NCI-H2196 treated with DMSO at 0.1 percent for 48 hours (cell line): ENCODE measurements around the gene EXD3.

ENCODE experiments used
- DNase-seq: peaks from one replicate; lab custom pipeline; 2025; ENCODE audit not compliant: unreplicated experiment; lab: John Stamatoyannopoulos, UW

The EXD3 gene

GRCh38 chr9:137297966-137298365, 125.0 kb downstream of the EXD3 start:
- DNase-seq = no peak

- no peak for DNase-seq
These were observed 126.0 kb downstream of the EXD3 start for GRCh38 chr9:137296670-137297664.

GRCh38 chr9:137295849-137296669, 126.9 kb downstream of the EXD3 start:
- DNase-seq = no peak

DNA sequence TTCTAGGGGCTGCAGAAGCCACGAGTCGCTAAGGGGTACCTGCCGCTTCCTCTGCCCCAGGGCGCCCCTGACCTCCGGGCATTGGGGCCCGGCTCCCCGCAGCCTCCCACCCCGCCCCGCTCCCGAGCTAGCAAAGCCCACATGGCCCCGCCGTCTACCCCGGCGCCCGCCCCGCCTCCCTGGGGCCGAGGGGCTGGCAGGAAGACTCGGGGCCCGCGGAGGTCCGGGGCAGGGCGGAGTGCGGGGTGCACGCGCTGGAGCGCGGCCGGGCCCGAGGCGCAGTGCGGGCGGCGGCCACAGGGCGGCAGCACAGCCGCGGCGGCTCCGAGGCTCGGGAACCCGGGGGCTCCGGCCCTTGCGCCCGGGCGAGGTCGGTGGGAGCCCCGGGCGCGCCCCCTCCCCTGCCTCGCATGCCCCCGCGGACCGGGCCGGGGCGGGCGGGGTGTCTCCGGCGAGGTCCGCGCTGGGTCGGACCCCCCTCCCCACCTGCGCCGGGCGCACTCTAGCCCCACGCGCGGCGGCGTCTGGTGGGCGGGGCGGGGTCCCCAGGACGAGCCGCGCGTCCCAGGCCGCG, 127.6 kb downstream of the EXD3 start:
- DNase-seq = no peak

GRCh38 chr9:137294681-137295237, 128.2 kb downstream of the EXD3 start:
- DNase-seq = no peak

GRCh38 chr9:137294091-137294680, 128.8 kb downstream of the EXD3 start:
- DNase-seq = no peak

DNA sequence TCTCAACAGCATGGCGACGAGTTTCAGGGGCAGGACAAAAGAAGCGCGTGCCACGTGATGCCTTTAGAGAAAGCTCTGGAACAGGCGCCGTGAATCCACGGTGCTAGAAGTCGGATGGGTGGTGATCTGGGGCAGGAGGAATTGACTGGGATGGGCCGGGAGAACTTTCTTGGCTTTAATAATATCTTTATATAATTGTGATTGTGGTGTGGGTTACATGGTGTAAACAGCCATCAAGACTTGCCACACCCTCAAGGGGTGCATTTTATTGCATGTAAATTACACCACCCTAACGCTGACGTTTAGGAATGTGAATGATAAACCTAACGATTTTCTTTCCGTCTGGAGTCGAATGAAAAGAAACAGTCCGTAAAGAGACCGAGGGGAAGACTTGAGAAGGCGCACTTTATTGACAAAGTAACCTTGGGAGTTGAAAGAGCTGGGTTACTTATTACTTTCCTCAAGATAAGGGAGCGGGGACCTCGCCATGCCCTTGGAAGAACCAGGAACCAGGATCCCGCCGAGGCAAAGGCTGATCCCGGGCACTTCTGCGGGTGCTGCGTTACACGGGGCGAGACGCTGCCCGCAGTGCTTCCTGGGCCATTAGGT, 129.4 kb downstream of the EXD3 start:
- no peak for DNase-seq

DNA sequence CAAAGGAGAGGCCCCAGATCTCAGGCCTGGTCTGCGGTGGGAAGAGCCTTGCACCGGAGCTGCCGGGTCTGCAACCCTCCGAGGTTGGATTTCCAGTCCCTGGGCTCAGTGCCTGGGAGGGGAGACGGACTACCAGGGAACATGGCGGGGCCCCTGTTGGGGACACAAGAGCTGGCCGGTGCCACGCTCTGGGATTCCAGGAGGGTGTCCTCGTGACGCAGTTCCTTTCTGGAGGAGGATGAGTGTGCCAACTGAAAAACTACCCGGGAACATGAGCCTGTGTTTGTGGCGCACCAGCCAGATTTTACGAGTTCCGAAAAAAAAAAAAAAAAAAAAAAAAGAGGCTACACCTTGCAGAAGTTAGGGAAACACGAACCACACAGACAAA, 129.9 kb downstream of the EXD3 start:
- no peak for DNase-seq

DNA sequence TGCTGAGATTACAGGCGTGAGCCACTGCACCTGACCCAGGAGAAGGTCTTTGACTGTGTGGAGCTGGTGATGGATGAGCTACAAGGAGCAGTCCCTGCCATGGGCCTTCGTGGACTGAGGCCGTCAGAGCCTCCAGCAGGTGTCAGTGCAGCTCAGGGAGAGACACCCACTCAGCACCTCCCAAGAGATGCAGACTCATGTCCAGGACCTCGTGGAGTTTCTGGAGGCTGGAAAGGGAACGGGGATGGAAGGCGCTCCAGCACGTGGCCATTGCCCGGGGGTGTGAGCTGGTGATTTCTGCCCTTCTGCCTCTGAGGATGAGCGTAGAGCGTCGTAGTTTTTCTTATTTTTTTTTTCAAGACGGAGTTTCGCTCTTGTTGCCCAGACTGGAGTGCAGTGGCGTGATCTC, 136.0 kb downstream of the EXD3 start:
- DNase-seq = peak; percentile 44

GRCh38 chr9:137281345-137282116, 141.4 kb downstream of the EXD3 start:
- no peak for DNase-seq

- no peak for DNase-seq
These were observed 142.3 kb downstream of the EXD3 start for GRCh38 chr9:137280474-137281344.

DNA sequence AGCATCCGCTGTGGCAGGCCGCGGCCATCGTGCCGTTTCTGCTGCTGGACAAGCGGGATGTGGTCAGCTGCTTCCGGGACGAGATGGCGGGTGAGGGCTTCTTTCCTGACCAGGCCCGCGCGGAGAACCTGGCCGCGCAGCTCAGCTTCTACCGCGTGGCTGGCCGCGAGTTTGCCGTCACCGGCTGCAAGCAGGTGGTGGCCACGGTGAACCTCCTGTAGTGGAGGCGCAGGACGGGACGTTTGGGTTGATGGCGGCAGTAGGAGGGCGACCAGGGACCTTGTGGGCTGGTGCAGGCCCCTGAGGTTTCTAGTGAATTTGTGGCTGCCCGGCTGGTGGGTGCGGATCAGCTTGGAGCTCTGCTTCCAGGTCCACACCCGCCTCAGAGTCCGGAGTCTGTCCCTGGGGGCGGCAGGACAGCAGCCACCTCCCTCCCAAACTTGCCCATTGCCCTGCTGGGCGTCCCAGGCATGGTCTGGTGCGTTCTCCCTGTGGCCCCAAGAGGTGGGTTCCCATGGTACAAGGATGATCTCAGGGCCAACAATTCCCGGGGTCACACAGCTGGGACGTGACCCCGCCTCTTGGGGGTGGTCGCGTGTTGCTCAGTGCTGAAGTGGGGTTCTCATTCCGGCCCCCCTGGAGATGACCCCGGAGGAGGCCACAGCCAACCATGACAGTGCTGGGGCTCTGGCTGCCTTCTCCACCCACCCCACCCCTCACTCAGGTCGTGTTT, 143.1 kb downstream of the EXD3 start:
- DNase-seq = no peak

DNA sequence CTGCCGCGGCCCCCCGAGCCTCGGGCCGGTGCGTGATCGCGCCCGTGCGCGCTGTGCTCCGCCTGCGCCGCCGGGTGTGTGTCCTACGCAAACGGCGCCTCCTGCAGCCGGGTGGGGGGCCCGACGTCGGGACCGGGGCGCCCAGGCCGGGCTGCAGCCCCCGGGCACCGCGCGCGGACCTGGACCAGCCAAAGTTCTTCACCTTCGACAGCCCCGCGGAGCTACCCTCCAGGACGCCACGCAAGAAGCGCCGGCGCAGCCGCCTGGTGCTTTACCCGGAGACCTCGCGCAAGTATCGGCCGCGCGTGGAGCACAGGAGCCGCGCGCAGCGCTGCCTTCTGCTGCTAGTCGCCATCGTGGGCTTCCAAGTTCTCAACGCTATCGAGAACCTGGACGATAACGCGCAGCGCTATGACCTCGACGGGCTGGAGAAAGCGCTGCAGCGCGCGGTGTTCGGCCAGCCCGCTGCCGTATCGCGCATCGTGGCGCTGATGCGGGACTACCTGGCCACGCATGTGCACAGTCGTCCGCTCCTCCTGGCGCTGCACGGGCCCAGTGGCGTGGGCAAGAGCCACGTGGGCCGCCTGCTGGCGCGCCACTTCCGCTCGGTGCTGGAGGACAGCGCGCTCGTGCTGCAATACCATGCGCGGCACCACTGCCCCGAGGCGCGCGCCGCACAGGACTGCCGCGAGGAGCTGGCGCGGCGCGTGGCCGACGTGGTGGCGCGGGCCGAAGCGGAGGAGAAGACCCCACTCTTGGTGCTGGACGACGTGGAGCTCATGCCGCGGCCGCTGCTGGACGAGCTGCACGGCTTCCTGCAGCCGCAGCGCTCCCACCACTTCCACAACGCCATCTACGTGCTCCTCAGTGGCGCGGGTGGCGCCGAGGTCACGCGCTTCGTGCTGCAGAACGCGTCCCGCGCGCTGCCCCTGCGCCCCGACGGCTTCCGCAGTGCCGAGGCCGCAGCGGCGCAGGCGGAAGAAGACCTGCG, 143.9 kb downstream of the EXD3 start:
- no peak for DNase-seq

DNA sequence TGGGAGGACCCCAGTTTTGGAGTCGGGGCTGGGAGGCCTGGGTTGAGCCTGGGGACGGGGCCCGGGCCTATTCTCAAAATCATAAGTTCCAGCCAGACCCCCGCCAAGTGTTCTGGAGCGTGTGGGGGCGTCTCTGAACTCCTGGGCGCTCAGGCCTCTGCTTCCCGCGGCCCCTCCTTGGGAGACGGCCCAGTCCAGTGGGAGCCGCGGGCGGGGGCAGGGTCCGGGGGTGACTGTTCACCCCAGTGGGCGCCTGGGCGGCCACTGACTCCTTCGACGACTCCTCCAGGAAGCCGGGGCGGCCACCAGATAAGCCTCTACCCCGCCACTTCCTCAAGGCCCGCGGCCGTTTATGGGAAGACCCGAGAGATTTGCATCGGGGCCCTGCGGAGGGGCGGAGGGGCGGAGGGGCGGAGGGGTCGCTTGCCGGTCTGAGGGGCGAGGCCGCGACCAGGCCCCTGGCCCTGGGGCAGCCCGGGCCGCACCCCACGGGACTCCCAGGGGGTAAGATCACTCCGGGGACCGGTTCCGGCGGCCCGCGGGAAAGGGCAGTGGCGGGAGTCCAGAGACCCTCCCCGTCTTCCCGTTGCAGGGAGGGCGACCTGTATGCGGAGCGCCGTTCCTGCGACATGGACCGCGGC, 144.8 kb downstream of the EXD3 start:
- DNase-seq = no peak

GRCh38 chr9:137277329-137278041, 145.5 kb downstream of the EXD3 start, which contains the start of gene TOR4A:
TSS of gene TOR4A (plus strand) at chr9:137277726. CDS start at chr9:137278690, 964 bp downstream.
- DNase-seq = no peak
